Mesodermal cell (in vitro differentiated cells): ENCODE results near the gene MMP1.

Source experiments
- H3K27ac ChIP-seq: 2 replicates; pipeline ENCODE4 v1.7.0; 2013; ENCODE audit warnings: mild to moderate bottlenecking, low read depth, low read length, moderate library complexity; ENCODE audit not compliant: severe bottlenecking
- H3K36me3 ChIP-seq: 2 replicates; pipeline ENCODE4 v1.7.1; 2013; ENCODE audit warnings: mild to moderate bottlenecking, low read length, moderate library complexity; ENCODE audit not compliant: control insufficient read depth, insufficient read depth
- H3K4me1 ChIP-seq: one replicate; pipeline ENCODE4 v1.7.1; 2013; ENCODE audit warnings: mild to moderate bottlenecking, low read length; ENCODE audit not compliant: insufficient read depth, control insufficient read depth, poor library complexity, severe bottlenecking
- H3K4me3 ChIP-seq: 2 replicates; pipeline ENCODE4 v1.7.0; 2013; ENCODE audit warnings: low read length, control low read depth, mild to moderate bottlenecking; ENCODE audit not compliant: insufficient read depth, poor library complexity, severe bottlenecking; ENCODE audit errors: extremely low read depth
- H3K9me3 ChIP-seq: 2 replicates; pipeline ENCODE4 v1.7.1; 2013; ENCODE audit warnings: mild to moderate bottlenecking, low read length, moderate library complexity; ENCODE audit not compliant: control insufficient read depth
- WGBS, 2 experiments: methylation state at CpG; one replicate each; pipeline ENCODE4 v1.1.5; 2013; ENCODE audit warnings: missing lambda C conversion rate in 2 of 2; ENCODE audit not compliant: insufficient coverage in 2 of 2; 5-methylcytosine and 5-hydroxymethylcytosine counted together

Gene MMP1

GRCh38 chr11:102831489-102832440 is 33.8 kb upstream of the MMP1 start:
- H3K27ac ChIP-seq: no peak overlapping the region
- no peaks in the 10 kb centered on the region for H3K4me1 ChIP-seq
- no peaks in the 10 kb centered on the region for H3K9me3 ChIP-seq
- WGBS, 2 experiments: 89 to 95% methylated on average over 18 to 29 of the region's 38 CpGs
- no peak overlapping the region for H3K4me3 ChIP-seq
- H3K36me3 ChIP-seq: no peaks in the 10 kb centered on the region

GRCh38 chr11:102831128-102831488 is 33.1 kb upstream of the MMP1 start:
- Histone ChIP-seq H3K36me3 (no peaks in the 10 kb centered on the region), H3K4me3 (no peak overlapping the region), H3K9me3 (peaks cover 3% of the 10 kb centered on the region), H3K4me1 (no peaks in the 10 kb centered on the region), H3K27ac (no peak overlapping the region)
- 100% methylated on average over 1 of the region's 2 CpGs; no CpG with 5 or more reads in 1 of the 2 experiments for WGBS, 2 experiments

- Histone ChIP-seq H3K27ac (no peak overlapping the region), H3K4me3 (no peak overlapping the region), H3K9me3 (peaks cover 6% of the 10 kb centered on the region), H3K36me3 (no peaks in the 10 kb centered on the region), H3K4me1 (no peaks in the 10 kb centered on the region)
- 87 to 100% methylated on average over 3 to 4 of the region's 5 CpGs for WGBS, 2 experiments
These were observed 32.2 kb upstream of the MMP1 start for GRCh38 chr11:102830001-102830727.

GRCh38 chr11:102829316-102830000 is 31.5 kb upstream of the MMP1 start:
- H3K4me1 ChIP-seq: no peaks in the 10 kb centered on the region
- H3K4me3 ChIP-seq: no peak overlapping the region
- H3K36me3 ChIP-seq: no peaks in the 10 kb centered on the region
- H3K27ac ChIP-seq: no peak overlapping the region
- 84 to 85% methylated on average over 4 to 5 of the region's 6 CpGs for WGBS, 2 experiments
- peaks cover 6% of the 10 kb centered on the region for H3K9me3 ChIP-seq

- Histone ChIP-seq H3K4me3 (no peak overlapping the region), H3K4me1 (no peaks in the 10 kb centered on the region), H3K36me3 (no peaks in the 10 kb centered on the region), H3K9me3 (peaks cover 6% of the 10 kb centered on the region), H3K27ac (no peak overlapping the region)
- no CpG with 5 or more reads among the region's 1 CpG for WGBS, 2 experiments
These were observed 26.6 kb upstream of the MMP1 start for GRCh38 chr11:102824556-102824955.

- Histone ChIP-seq H3K27ac (no peak overlapping the region), H3K4me3 (no peak overlapping the region), H3K36me3 (no peaks in the 10 kb centered on the region), H3K9me3 (no peaks in the 10 kb centered on the region), H3K4me1 (no peaks in the 10 kb centered on the region)
- WGBS, 2 experiments: 73 to 83% methylated on average over 6 of the region's 6 CpGs
These were observed 21.5 kb upstream of the MMP1 start for GRCh38 chr11:102819491-102819890.

DNA sequence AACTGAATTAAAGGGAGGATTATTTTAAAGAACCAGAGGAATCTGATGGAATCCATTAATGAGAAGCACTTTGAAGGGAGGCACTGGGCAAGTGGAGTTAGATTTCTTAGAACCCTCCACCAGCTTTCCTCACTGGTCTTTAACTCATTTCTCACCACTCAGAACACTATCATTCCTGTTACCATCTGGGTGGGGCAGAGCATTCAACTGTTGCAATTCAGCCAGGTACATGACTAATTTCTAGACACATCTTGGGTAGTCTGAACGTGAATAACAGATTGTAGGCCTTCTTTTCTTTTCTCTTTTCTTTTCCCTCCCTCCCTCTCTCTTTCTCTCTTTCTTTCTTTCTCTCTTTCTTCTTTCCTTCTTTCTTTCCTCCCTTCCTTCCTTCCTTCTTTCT is 15.5 kb upstream of the MMP1 start:
- 75 to 85% methylated on average over 1 of the region's 1 CpG for WGBS, 2 experiments
- no peaks in the 10 kb centered on the region for H3K36me3 ChIP-seq
- no peak overlapping the region for H3K27ac ChIP-seq
- H3K9me3 ChIP-seq: no peaks in the 10 kb centered on the region
- no peaks in the 10 kb centered on the region for H3K4me1 ChIP-seq
- no peak overlapping the region for H3K4me3 ChIP-seq

- WGBS, 2 experiments: no CpG with 5 or more reads among the region's 3 CpGs
- Histone ChIP-seq H3K4me3 (no peak overlapping the region), H3K36me3 (no peaks in the 10 kb centered on the region), H3K4me1 (peaks cover 1% of the 10 kb centered on the region), H3K27ac (no peak overlapping the region), H3K9me3 (peaks cover 5% of the 10 kb centered on the region)
These were observed 14.2 kb upstream of the MMP1 start for GRCh38 chr11:102812188-102812587.

DNA sequence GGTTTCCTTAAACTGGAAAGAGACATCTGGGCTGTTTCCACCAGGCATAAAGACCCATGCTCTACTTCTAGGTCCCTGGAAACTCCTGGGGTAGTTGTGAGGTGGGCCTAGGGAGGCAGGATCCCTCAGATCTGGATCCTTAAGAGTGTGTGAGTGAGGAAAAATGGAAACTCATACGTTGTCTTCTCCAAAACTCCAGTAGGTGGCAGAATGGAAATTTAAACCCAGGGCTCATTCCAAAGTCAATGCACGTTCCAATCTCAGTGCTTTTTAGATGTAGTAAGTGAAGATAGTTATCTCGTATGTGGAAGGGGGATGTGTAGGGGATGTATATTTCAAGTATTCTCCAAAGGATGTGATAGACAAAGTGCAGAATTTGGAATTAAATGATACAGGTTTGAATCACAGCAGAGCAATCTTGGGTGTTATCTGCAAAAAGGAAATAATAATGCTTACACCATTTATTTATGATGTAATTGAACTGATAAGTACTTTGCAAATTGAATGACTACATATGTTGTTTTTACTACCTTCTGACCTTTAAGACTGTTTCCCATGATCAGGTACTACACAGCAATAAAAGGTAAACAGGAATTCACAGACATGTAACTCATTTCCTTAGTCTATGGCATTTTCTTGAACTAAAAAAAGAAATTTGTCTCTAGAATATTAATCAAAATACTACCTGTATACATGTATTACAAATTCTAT is 13.1 kb upstream of the MMP1 start:
- WGBS, 2 experiments: 22 to 39% methylated on average over 3 of the region's 3 CpGs

DNA sequence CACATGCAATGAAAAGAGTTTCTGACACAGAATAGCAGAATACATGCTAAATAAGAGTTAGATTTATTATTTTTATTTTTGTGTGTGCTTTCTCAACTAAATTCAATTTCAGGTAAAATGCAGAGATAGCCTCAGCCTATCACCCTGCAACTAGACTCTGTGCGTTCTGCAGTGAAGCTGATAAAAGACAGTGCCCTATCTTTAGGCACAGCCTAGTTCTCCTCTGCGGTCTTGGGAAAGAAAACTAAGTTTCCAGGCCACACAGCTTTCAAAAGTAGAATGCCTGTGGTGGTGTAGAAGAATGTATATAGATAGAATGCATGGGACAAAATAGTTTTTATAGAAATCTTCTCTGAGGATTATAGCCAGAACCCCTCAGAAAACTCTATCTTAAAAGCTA is 12.0 kb upstream of the MMP1 start:
- H3K4me3 ChIP-seq: no peak overlapping the region
- 86 to 100% methylated on average over 1 of the region's 2 CpGs for WGBS, 2 experiments
- H3K4me1 ChIP-seq: peaks cover 9% of the 10 kb centered on the region
- no peak overlapping the region for H3K27ac ChIP-seq
- H3K36me3 ChIP-seq: no peaks in the 10 kb centered on the region
- H3K9me3 ChIP-seq: peaks cover 5% of the 10 kb centered on the region

More for the DNA sequence above, 13.1 kb upstream of the MMP1 start:
- no peak overlapping the region for H3K4me3 ChIP-seq
- no peak overlapping the region for H3K27ac ChIP-seq
- H3K9me3 ChIP-seq: peaks cover 5% of the 10 kb centered on the region
- no peaks in the 10 kb centered on the region for H3K36me3 ChIP-seq
- peaks cover 9% of the 10 kb centered on the region for H3K4me1 ChIP-seq
